SJSA1 (cell line): ENCODE data around the gene ATG10. TPM values are rescaled to one million over a fixed set of nuclear protein-coding genes. Genes with fewer than 3 reads are reported as not detected.

Experiments
- DNase-seq, 2 experiments: peaks; one replicate each; pipeline ENCODE4 v3.0.0-alpha.2; 2015 to 2020; ENCODE audit warnings: low spot score in 2 of 2, low read depth in 1 of 2
- H3K27ac ChIP-seq: fragments of 250-450 bp; sonication (Bioruptor Pico); 2 replicates; pipeline ENCODE4 v1.5.1; 2020; ENCODE audit warnings: mild to moderate bottlenecking, moderate library complexity
- H3K27me3 ChIP-seq: fragments of 250-450 bp; sonication (Bioruptor Pico); replicated peaks from 2 replicates; pipeline ENCODE4 v1.5.1; 2020; ENCODE audit warnings: mild to moderate bottlenecking, moderate library complexity
- H3K36me3 ChIP-seq: fragments of 250-450 bp; sonication (Bioruptor Pico); 2 replicates; pipeline ENCODE4 v1.5.1; 2020; ENCODE audit warnings: mild to moderate bottlenecking
- H3K4me1 ChIP-seq: fragments of 250-450 bp; sonication (Bioruptor Pico); replicated peaks from 2 replicates; pipeline ENCODE4 v1.6.1; 2021; ENCODE audit warnings: mild to moderate bottlenecking
- H3K4me3 ChIP-seq: fragments of 250-450 bp; sonication (Bioruptor Pico); 2 replicates; pipeline ENCODE4 v1.5.1; 2020; ENCODE audit warnings: mild to moderate bottlenecking
- H3K9me3 ChIP-seq: fragments of 250-450 bp; sonication (Bioruptor Pico); replicated peaks from 2 replicates; pipeline ENCODE4 v1.5.1; 2020; ENCODE audit warnings: mild to moderate bottlenecking
- total RNA-seq: library from RNA; depleted of rRNA; stranded (reverse); fragments of >200 nt; shearing (Covaris generic); gene quantifications from 2 replicates; pipeline ENCODE4 v1.2.3, GENCODE V29; 2014

The ATG10 gene
- total RNA-seq, 1 experiment from 2014 or later = 11.5 TPM

DNA sequence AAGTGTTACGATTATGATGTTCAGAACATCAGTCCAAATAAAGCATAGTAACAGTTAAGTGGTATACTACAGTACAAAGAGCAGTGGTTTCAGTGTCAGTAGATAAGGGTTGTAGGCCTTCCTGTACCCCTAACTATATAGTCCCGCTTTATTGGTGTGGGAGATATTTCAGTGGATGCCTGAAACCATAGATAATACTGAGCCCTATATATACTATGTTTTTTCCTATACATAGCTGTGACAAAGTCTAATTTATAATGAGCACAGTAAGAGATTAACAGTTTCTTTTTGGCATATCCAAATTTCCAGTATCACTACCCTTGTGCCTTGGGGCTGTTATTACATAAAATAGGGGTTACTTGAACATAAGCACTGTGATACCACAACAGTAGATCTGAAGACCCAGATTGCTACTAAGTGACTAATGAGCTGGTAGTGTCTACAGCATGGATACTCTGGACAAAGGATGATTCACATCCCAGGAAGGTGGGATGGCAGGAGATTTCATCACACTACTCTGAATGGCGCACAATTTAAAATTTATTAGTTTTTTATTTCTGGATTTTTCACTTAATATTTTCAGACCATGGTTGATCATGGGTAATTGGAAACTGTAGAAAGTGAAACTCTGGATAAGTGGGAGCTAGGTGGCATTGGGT lies 187.1 kb downstream of the ATG10 start:
- Histone ChIP-seq H3K4me1 (peaks cover 15% of the 10 kb centered on the region), H3K4me3 (no peak overlapping the region), H3K36me3 (no peaks in the 10 kb centered on the region), H3K27ac (peak overlapping the region; percentile 71), H3K9me3 (no peaks in the 10 kb centered on the region), H3K27me3 (no peaks in the 10 kb centered on the region)
- peak; percentile 47 for DNase-seq

DNA sequence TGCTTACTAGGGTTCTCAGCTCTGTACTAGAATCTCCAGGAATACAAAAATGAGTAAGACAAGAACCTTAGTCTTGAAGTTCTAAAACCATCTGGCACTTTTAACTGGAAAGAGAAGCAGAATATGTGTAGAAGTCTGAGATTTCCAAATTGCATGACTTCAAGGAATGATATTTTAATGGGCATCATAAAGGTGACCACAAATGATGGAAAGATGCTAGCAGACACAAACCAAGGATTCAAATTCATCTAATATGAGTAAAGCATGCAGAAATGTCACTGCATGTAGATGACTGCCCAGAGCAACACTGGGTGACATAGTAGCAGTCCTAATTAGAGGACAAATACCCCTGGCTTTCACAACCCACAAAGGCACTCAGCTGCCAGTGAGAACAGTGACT lies 189.1 kb downstream of the ATG10 start:
- DNase-seq = no peak
- no peak overlapping the region for H3K27ac ChIP-seq

DNA sequence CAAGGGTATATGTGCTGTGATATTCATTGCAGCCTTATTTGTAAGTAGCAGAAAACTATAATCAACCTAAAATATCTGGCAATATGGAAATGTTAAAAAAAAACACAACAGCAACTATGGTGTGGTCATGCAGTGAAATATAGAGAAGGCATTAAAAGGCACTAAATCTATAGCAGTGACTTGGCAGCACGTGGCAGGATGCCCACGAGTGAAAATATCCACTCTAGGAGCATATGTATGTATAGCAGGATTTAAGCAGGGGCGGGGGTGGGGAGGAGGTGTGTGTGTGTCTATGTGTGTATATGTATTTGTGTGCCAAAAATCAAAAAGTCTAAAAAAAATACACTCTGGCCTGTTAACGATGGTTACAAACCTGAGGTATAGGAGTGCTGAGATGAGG lies 190.8 kb downstream of the ATG10 start:
- Histone ChIP-seq H3K4me1 (peaks cover 44% of the 10 kb centered on the region), H3K36me3 (no peaks in the 10 kb centered on the region), H3K4me3 (no peak overlapping the region), H3K27me3 (no peaks in the 10 kb centered on the region), H3K27ac (no peak overlapping the region), H3K9me3 (no peaks in the 10 kb centered on the region)
- no peak for DNase-seq

More for the DNA sequence above, 189.1 kb downstream of the ATG10 start:
- H3K4me1 ChIP-seq = peaks cover 36% of the 10 kb centered on the region
- no peaks in the 10 kb centered on the region for H3K9me3 ChIP-seq
- H3K4me3 ChIP-seq = no peak overlapping the region
- H3K36me3 ChIP-seq = no peaks in the 10 kb centered on the region
- no peaks in the 10 kb centered on the region for H3K27me3 ChIP-seq

DNA sequence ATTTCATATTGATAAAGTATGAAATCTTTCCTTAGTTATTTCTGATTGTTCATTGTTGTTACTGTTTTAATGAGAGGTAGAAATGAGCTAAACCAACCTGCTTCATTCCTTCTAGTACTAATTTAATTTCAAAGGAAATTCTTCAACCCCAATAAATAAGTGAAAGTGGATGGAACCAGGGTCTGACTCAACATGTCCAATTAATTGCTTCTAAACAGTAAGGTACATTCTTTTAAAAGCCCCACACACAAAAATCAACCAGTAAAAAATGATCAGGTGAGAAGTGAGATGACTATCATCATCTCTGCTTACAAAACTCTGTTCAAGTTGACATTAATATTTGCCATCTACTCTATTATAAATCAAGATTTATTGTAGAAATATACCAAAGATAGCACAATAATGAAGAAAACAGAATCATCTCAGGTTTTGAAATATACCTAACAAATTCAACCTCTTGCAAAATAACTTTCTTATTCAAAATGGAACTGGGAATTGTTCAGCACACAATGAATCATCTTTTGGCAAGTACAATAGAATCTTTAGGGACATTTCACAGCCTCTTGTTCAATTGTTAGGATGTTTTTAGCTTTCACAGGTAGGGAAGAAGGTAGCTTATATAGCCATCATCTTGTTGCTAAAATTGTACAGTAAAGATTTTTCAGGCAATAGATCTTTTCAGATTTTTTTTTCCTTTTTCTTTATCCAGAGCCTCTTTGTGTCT lies 191.8 kb downstream of the ATG10 start:
- Histone ChIP-seq H3K36me3 (no peaks in the 10 kb centered on the region), H3K9me3 (no peaks in the 10 kb centered on the region), H3K27me3 (no peaks in the 10 kb centered on the region), H3K4me3 (no peak overlapping the region), H3K4me1 (peaks cover 54% of the 10 kb centered on the region), H3K27ac (peak overlapping the region; percentile 53; the same call in 1 of the 2 replicates)
- peak in 1 of 2 experiments; percentile 36 for DNase-seq

DNA sequence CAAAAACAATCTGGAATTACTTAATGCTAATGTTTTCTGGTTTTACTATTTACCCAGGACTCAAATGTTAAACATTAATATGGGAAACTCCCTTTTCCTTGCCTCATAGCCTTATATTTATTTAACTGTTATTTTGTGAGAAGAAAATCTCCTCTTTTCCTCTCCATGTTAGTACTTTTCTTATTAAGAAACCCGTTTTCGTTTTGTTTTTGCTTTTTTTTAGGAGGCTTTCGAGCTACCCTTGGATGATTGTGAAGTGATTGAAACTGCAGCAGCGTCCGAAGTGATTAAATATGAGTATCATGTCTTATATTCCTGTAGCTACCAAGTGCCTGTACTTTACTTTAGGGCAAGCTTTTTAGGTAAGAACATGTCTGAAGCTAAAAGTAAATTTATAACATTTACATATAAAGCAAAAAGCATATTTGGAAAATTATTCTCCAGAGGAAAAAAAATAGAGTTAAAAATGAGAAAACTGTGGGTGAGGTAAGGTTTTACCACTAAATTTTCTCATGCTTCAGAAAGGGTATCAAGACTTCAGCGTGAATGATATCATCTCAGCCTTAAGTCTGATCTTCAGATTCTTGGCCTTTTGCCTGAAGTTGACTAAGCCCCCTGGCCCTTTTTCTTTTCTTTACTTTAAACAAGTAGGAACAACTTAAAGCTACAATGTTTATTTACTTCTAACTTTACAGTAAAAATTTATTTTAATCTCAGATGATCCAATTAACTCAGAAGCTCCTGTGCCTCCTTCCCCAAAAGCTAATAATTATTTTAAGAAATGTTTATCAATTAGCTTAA lies 192.6 kb downstream of the ATG10 start:
- peak; percentile 61 to 78 for DNase-seq
- no peaks in the 10 kb centered on the region for H3K27me3 ChIP-seq
- H3K36me3 ChIP-seq = no peaks in the 10 kb centered on the region
- H3K27ac ChIP-seq = peak overlapping the region; percentile 53
- no peak overlapping the region for H3K4me3 ChIP-seq
- H3K9me3 ChIP-seq = no peaks in the 10 kb centered on the region
- H3K4me1 ChIP-seq = peaks cover 50% of the 10 kb centered on the region

DNA sequence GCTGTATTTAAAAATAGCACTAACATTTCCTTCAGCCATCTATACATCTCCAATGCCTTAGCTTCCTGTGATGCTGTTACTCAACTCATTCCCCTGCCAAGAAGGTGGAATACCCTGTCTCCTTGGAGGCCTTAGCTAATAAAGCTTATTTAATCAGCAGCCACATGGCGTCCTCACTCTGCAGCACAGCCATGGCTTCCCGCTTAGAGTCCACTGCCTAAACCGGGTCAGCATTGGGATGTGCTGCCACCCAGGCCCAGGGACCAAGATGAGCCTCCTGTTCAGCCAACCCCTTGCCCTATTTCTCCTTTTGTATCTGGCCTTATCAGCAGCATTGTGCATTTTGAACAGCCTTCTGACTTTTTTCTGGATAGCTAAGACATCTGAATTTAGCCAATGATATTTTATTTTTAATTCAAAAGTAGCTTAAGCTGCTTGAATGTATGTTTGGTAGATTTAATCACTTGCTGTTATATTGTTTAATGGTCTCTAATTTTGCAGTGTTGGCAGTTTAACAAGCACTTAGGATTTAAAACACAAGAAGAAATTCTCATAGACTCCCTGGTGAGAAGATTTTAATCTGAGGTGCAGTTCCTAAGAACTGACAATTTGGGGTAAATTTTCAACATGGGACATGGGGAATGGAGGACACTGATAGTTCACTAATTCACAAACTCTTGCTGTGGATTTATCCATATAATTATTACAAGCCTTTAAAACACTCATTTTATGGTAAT lies 193.3 kb downstream of the ATG10 start:
- H3K27me3 ChIP-seq = no peaks in the 10 kb centered on the region
- peak in 1 of 2 experiments; percentile 43 for DNase-seq
- no peaks in the 10 kb centered on the region for H3K9me3 ChIP-seq
- no peaks in the 10 kb centered on the region for H3K36me3 ChIP-seq
- 0 out of 2 replicates have a peak overlapping the region, but pooled peaks have one; percentile 3 for H3K27ac ChIP-seq
- peaks cover 50% of the 10 kb centered on the region for H3K4me1 ChIP-seq
- H3K4me3 ChIP-seq = no peak overlapping the region

DNA sequence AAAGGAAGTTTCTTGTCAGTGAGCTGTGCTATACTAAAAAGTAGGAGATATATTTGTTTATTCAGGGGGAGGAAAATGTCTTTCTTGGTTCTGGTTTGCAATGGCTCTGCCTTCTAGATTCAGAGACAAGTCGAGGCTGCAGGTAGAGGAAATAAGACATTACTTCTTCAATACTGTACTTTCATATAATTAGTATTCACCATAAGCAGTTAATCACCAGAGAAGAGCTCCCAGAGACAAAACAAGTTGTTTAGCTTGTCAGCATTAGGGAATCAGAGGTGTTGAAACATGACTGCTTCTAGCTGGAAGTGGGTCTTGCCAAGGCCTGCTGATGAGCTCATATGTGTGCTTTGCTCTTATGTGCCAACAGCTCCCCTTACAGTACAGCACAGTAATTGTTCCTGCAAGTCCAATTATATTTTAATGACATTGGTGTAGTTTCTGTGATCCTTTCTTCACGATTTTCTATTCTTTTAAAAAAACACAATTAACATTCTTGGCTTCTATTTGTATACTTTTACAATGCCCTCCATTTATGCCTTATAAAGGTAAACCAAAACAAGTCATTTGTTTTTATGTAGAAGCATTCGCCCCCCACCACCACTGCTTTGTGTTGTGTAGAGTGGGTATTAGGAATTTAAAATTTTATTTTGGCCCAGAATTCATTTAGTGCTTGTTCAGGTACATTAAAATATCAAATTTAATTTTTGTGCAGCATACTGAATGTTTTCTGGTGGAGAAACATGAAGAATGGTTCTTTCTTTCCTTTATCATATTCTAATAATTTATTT lies 194.1 kb downstream of the ATG10 start:
- DNase-seq = peak; percentile 55
- H3K9me3 ChIP-seq = no peaks in the 10 kb centered on the region
- H3K27ac ChIP-seq = 0 out of 2 replicates have a peak overlapping the region, but pooled peaks have one; percentile 3
- H3K27me3 ChIP-seq = no peaks in the 10 kb centered on the region
- no peaks in the 10 kb centered on the region for H3K36me3 ChIP-seq
- no peak overlapping the region for H3K4me3 ChIP-seq
- H3K4me1 ChIP-seq = peaks cover 50% of the 10 kb centered on the region

DNA sequence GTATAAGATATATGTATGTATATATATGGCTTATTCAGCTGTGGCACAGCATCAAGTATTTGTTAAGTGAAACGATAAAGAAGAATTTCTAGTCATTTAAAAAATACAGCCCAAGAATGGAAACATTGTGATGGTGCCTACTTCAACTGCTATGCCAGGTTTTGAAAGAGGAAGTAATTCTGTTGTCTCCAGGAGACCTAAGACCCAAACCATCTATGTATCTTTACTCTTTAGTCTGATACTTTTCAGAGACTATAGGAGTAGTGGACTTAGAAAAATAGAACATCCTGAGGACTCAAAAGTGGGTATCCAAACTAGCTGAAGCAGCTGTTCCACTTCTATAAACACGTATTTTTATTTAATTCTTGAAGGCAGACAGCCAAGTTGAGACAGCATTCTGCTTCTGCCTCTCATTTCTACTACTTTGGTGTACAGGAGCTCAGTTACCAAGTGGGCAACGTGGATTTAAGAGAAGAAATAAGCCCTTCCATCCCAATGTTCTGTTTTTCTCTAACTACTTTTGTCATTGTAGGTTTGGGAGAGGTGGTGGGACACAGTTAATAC lies 195.6 kb downstream of the ATG10 start:
- Histone ChIP-seq H3K9me3 (no peaks in the 10 kb centered on the region), H3K27ac (no peak overlapping the region), H3K36me3 (no peaks in the 10 kb centered on the region), H3K4me3 (no peak overlapping the region), H3K4me1 (peaks cover 50% of the 10 kb centered on the region), H3K27me3 (no peaks in the 10 kb centered on the region)
- DNase-seq = no peak

DNA sequence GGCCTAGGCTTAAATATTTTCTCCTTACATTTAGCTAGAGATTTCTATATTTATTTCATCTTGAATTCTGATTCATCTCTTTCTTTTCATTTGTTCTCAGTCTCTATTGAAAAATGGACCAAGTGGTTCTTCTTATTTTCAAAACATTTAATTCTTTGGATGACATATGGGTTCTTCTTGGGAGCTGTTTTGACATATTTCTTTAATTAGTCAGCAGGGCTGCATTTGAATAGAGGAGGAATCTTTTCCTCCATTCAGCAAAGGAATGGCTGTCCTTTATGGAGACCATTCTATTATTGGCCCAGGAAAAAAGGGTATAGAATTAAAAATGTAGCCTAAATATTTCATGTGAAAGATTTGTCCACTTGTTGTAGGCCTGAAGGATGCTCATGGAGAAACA lies 196.5 kb downstream of the ATG10 start:
- no peaks in the 10 kb centered on the region for H3K9me3 ChIP-seq
- no peaks in the 10 kb centered on the region for H3K27me3 ChIP-seq
- DNase-seq = peak in 1 of 2 experiments; percentile 40
- H3K27ac ChIP-seq = peak overlapping the region; percentile 38
- no peaks in the 10 kb centered on the region for H3K36me3 ChIP-seq
- H3K4me1 ChIP-seq = peaks cover 49% of the 10 kb centered on the region
- H3K4me3 ChIP-seq = no peak overlapping the region

DNA sequence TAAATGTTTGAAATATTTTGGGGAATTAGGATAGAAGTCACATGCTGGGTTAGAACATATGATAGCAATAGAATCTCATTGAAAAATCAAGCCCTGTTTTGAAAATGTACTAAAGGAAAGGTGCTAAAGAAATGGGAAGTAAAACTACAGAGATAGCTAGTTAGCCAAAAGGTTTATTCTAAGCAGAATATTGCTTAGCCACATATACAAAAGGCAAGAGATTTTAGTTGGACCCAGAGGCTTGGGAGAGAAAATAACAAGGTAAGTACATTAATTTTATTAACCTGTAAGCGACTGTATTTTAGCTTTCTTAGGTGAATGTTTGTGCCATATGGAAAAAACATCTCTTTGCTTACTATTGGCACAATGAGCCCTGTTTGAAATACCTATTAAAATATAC lies 198.1 kb downstream of the ATG10 start:
- Histone ChIP-seq H3K9me3 (no peaks in the 10 kb centered on the region), H3K4me3 (no peak overlapping the region), H3K36me3 (no peaks in the 10 kb centered on the region), H3K27ac (no peak overlapping the region), H3K27me3 (no peaks in the 10 kb centered on the region), H3K4me1 (peaks cover 33% of the 10 kb centered on the region)
- DNase-seq = no peak

DNA sequence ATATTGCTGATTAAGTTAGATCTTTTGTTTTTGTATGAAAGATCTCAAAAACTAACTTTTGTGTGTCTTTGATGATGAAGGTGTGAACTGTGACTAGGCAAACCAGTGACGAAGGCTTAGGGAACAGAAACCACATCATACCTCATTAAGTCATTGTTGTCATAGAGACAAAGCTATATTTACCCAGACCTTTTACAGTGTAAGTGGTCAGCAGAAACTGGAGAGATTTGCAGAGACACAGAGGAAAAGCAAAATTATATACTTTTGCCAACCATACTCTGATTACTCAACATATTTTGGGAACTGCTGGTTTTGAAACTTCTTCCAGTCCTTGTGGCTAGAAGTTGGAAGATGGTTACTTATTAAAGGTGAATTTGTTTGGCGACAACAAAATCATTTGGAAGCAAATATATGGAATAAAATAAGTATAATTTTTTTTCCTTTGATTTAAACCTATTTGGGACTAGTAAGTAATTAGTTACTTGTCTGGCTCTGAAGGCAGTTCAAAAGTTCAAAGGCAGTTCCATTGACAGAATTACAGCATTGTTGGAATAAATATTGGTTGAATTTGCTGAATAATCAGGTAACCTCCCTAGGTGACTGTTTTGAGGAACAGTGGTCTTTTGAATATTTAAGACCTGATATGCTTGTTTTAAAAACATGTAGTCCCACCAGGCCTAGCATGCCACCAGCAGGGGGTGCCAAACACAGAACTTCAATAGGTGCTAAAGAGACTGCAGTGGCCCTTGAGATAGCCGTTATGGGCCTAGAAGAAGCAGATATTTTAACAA lies 202.5 kb downstream of the ATG10 start:
- H3K27ac ChIP-seq = no peak overlapping the region
- peak; percentile 18 to 56 for DNase-seq

DNA sequence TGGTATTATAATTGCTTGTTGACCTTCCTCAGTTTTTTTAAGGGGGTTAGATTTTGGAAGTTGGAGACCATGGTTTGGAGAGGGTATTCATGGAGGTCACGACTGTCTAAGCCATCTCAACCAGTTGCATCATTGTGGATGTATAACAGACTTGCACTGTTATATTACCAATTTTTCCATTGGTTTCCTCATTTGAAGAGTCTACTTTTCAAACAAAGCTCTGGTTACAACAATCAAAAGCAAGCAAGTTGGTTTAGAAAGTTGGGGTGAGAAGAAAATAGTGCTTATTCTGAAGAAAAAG lies 203.0 kb downstream of the ATG10 start:
- Histone ChIP-seq H3K36me3 (no peaks in the 10 kb centered on the region), H3K4me1 (no peaks in the 10 kb centered on the region), H3K4me3 (no peak overlapping the region), H3K27ac (no peak overlapping the region), H3K27me3 (no peaks in the 10 kb centered on the region), H3K9me3 (no peaks in the 10 kb centered on the region)
- no peak for DNase-seq

More for the DNA sequence above, 202.5 kb downstream of the ATG10 start:
- Histone ChIP-seq H3K4me3 (no peak overlapping the region), H3K4me1 (no peaks in the 10 kb centered on the region), H3K27me3 (no peaks in the 10 kb centered on the region), H3K9me3 (no peaks in the 10 kb centered on the region), H3K36me3 (no peaks in the 10 kb centered on the region)
